RWPE1 (cell line): Measurements from ENCODE around the gene OXSR1.
"Not testable (repeated sequence)": the region's sequence is repeated elsewhere in the genome, so short reads cannot be mapped to it uniquely, and the experiment has no call there.

Source experiments
- CTCF ChIA-PET: fragments of 350-600 bp; sonication (Branson Sonifier 250); formaldehyde crosslinking; extraction: SDS; loops from one replicate; lab custom pipeline; 2021; lab: Yijun Ruan, JAX
- POLR2A ChIA-PET: fragments of 400-600 bp; formaldehyde crosslinking; extraction: SDS; loops from one replicate; lab custom pipeline; 2020; ENCODE audit warnings: antibody characterized with exemption; ENCODE audit not compliant: low non-redundant PET; lab: Yijun Ruan, JAX
- DNase-seq: peaks from one replicate; pipeline ENCODE4 v3.0.0; 2012; ENCODE audit warnings: low spot score
- H3K27ac ChIP-seq: fragments of 450-650 bp; 2 replicates; pipeline ENCODE4 v1.5.1; 2017
- TF ChIP-seq, protein P1 (sequence below): fragments of 450-650 bp; conservative IDR thresholded peaks from 2 replicates; pipeline ENCODE4 v1.5.1; 2017; ENCODE audit warnings: low read depth, mild to moderate bottlenecking

Gene OXSR1

DNA sequence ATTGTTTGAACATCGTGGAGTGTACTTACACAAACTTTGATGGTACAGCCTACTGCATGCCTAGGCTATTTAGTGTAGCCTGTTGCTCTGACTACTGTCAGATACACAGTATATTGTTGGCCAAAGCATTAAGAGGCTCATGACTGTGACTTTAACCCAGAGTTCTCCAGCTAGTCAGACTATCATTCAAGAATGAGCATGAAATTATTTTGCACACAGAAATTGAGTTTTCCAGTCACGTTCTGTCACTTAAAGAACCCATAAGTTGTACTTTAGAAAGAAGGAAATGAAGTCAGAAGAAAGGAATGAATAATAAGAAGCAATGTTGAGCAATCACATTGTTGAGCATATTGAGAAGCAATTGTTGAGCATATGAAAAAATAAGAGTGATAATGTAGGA, 62.7 kb downstream of the OXSR1 start:
- ChIA-PET CTCF (no interaction called here), POLR2A (no interaction called here)
- DNase-seq: peak; percentile 7
- TF ChIP-seq, protein P1, sequence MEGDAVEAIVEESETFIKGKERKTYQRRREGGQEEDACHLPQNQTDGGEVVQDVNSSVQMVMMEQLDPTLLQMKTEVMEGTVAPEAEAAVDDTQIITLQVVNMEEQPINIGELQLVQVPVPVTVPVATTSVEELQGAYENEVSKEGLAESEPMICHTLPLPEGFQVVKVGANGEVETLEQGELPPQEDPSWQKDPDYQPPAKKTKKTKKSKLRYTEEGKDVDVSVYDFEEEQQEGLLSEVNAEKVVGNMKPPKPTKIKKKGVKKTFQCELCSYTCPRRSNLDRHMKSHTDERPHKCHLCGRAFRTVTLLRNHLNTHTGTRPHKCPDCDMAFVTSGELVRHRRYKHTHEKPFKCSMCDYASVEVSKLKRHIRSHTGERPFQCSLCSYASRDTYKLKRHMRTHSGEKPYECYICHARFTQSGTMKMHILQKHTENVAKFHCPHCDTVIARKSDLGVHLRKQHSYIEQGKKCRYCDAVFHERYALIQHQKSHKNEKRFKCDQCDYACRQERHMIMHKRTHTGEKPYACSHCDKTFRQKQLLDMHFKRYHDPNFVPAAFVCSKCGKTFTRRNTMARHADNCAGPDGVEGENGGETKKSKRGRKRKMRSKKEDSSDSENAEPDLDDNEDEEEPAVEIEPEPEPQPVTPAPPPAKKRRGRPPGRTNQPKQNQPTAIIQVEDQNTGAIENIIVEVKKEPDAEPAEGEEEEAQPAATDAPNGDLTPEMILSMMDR: no peak
- no peak overlapping the region for H3K27ac ChIP-seq

DNA sequence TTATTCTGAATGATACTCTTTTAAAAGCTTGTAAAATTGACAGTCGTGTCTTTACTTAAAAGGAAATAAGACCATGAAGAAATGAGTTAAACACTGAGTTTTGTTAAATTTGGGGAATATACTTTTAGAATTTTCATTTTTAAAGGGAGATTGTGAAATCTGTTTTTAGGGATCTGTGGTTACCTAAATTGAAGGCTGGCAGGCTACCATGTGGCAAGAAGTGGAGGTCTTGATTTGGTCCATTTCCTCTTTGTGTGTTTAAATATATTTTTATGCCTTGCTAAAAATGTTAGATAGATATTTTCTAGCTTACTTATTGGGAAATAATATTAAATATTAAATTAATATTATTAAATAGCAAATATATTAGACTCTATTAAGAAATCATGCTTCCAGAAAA, 63.7 kb downstream of the OXSR1 start:
- TF ChIP-seq, protein P1: no peak
- CTCF ChIA-PET: no interaction called here
- no peak overlapping the region for H3K27ac ChIP-seq
- POLR2A ChIA-PET: no interaction called here
- no peak for DNase-seq

DNA sequence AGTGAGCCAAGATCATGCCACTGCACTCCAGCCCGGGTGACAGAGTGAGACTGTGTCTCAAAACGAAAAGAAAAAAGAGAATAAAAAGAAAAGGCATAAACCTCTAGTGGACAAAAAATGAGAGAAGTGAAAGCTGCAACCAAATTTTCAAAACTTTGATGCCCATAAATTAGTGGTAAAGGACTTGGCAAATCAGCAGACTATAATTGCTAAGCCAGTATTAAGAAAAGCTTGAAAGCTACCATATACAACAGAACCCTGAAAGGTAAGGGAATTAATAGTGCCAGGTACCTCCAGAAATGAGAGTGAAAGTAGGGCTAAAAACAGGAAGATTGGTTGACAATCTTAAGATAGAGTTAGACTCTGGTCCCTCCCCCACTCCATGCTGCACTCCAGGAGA, 67.4 kb downstream of the OXSR1 start:
- TF ChIP-seq, protein P1: no peak
- no peak overlapping the region for H3K27ac ChIP-seq
- CTCF ChIA-PET: interaction anchor here (0.7 kb wide), 1 partner anchor 977 kb away, joined by 3 read pairs; no protein-coding TSS in a partner anchor
- no peak for DNase-seq
- POLR2A ChIA-PET: no interaction called here

DNA sequence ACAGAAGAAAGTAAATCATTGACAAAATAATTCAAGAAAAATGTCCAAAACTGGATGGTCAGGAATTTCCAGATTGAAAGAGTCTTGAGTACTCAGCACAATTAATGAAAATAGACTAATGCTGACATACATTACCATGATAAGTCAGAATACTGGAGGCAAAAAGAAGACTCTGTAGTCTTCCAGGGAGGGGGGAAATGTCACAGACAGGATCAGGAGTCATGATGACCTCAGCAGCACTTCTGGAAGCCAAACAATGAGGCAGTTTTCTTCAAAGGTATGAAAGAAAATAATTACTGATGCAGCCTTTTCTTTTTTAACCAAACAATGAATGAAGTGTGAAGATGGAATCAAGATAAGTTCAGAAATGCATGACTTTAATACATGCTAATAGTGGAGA, 70.1 kb downstream of the OXSR1 start:
- ChIA-PET CTCF (no interaction called here), POLR2A (no interaction called here)
- DNase-seq: no peak
- TF ChIP-seq, protein P1: no peak
- no peak overlapping the region for H3K27ac ChIP-seq

DNA sequence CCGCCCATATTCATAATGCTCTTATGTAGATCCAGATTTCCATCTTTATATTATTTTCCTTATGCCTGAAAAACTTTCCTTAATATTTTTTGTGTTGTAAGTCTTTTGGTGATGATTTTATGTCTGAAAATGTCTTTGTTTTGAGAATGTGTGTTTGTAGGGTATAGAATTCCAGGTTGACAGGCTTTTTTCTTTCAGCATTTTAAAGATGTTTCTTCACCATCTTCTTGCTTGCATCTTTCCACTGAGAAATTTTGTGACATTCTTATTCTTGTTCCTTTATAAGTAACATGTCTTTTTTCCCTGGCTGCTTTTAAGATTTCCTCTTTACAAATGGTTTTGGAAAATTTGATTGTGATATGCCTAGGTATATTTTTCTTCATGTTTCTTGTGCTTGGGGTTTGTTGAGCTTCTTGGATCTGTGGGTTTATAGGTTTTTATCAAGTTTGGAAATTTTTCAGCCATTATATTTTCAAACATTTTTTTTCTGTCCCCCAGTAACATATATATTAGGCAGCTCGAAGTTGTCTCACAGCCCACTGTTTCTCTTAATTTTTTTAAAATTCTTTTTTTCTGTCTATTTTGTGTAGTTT, 73.2 kb downstream of the OXSR1 start:
- CTCF ChIA-PET: no interaction called here
- H3K27ac ChIP-seq: no peak overlapping the region
- no peak for DNase-seq
- TF ChIP-seq, protein P1: no peak
- POLR2A ChIA-PET: no interaction called here

DNA sequence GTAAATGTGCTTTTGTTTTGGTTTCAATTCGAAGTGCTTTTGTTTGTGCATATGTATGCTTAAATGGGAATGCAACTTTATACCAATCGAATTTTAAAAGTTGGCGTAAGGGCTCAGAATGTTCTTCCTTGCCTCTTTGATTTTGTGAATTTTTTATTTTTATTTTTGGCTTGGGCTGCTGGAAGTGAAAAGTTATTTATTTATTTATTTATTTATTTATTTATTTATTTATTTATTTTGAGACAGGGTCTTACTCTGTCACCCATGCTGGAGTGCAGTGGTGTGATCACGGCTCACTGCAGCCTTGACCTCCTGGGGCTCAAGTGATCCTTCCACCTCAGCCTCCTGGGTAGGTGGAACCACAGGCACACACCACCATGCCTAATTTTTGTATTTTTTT, 77.5 kb downstream of the OXSR1 start:
- DNase-seq, CTCF ChIA-PET, POLR2A ChIA-PET, H3K27ac ChIP-seq: not testable (repeated sequence)

DNA sequence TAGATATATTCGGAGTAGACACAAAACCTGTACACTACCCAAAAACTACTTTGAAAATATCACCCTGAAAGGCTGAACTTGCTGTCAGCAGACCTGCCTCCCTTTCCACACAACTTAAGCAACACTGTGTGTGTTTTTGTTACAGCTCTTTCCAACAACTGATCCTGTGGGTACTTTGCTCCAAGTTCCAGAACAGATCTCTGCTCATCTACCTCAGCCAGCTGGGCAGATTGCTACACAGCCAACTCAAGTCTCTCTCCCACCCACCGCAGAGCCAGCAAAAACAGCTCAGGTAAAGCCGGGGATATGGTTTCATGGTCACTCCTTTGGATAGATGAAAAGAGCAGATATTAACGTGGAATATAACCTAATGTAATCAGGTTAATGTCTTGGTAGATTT, 80.6 kb downstream of the OXSR1 start:
- no peak overlapping the region for H3K27ac ChIP-seq
- CTCF ChIA-PET: no interaction called here
- DNase-seq: no peak
- POLR2A ChIA-PET: no interaction called here
- TF ChIP-seq, protein P1: no peak
